ENCODE measurements around the gene SIL1. TPM values are rescaled to one million over a fixed set of nuclear protein-coding genes. Genes with fewer than 3 reads are reported as not detected.

SIL1 gene
- total and polyA plus RNA-seq, 2 of the 4 experiments (the other 2 are of a cell fraction) = 56.1 to 66.0 TPM

DNA sequence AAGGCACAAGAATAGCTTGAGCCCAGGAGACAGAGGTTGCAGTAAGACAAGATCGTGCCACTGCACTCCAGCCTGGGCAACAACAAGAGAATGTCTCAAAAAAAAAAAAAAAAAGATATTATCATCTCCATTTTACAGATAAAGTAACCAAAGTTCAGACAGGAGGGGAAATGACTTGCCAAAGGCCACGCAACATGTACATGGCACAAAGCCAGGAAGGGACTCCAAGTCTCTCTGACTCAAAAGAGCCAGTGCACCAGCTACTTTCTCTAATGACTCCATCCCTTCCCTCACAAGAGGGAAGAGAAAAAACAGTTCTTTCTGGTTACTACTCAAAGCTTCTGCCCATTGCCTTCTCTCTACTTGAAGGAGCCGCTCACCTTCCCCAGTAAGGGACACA is 34.1 kb downstream of the SIL1 start:
- Histone ChIP-seq H3K56ac (ENCODE audit: extremely low read depth, insufficient read depth, low read length) (no peak overlapping the region), H3K4me3 (ENCODE audit: insufficient read depth, low read depth, low read length) (no peak overlapping the region), H2AFZ (replicated peaks; ENCODE audit: low read length, poor library complexity) (no peak overlapping the region), H3K18ac (ENCODE audit: low read depth, low read length) (no peak overlapping the region), H4K20me1 (ENCODE audit: insufficient read depth, low read length) (peaks cover 3% of the 10 kb centered on the region; the same call in 1 of the 2 replicates), H3K27ac (ENCODE audit: insufficient read depth, low read length) (no peak overlapping the region), H3K14ac (replicated peaks; ENCODE audit: low read depth, low read length) (no peak overlapping the region), H3K4me2 (ENCODE audit: low read depth, low read length) (no peak overlapping the region), H2BK5ac (ENCODE audit: low read depth, low read length, poor library complexity, severe bottlenecking) (no peak overlapping the region), H2AK5ac (ENCODE audit: low read depth, low read length) (no peak overlapping the region), H3K9me1 (ENCODE audit: insufficient read depth, low read length) (no peaks in the 10 kb centered on the region; the same call in 1 of the 2 replicates), H3K4me1 (ENCODE audit: control insufficient read depth, insufficient read depth, low read length) (peaks cover 8% of the 10 kb centered on the region), H3K36me3 (ENCODE audit: control insufficient read depth, insufficient read depth, low read length) (no peaks in the 10 kb centered on the region), H4K5ac (ENCODE audit: low read depth, low read length) (no peak overlapping the region), H2BK15ac (ENCODE audit: low read depth, low read length) (no peak overlapping the region), H2AK9ac (replicated peaks; ENCODE audit: low read depth, low read length, poor library complexity) (no peak overlapping the region), H2BK20ac (ENCODE audit: low read depth, low read length) (no peak overlapping the region), H2BK120ac (ENCODE audit: low read depth, low read length) (no peak overlapping the region), H3K23ac (ENCODE audit: low read depth, low read length) (no peak overlapping the region), H3K9me3 (ENCODE audit: control insufficient read depth, insufficient read depth, low read length) (no peaks in the 10 kb centered on the region), H4K91ac (ENCODE audit: insufficient read depth, low read depth, low read length) (no peak overlapping the region), H3K79me1 (ENCODE audit: low read depth in 1 of 2, low read length in 2 of 2) (peaks cover 8 to 9% of the 10 kb centered on the region in 2 experiments), H3K4ac (ENCODE audit: low read depth, low read length) (no peak overlapping the region), H4K8ac (ENCODE audit: low read depth in 2 of 2, low read length in 2 of 2) (no peak overlapping the region), H3K27me3 (ENCODE audit: control insufficient read depth, insufficient read depth, low read length) (no peaks in the 10 kb centered on the region), H3K9ac (ENCODE audit: low read depth, low read length) (no peak overlapping the region)
- no peak for DNase-seq
- in situ Hi-C loops (cut with MboI; ENCODE audit: low sequenced_read_pairs) (no loop called here), intact Hi-C loops (cut with micrococcal nuclease) (no loop called here), dilution Hi-C loops (cut with HindIII; ENCODE audit: low sequenced_read_pairs, unreplicated experiment) (no loop called here)
- ChIA-PET CTCF (interaction anchor here (0.9 kb wide), 1 partner anchor 27 kb away, joined by 3 read pairs; no protein-coding TSS in a partner anchor), POLR2A (ENCODE audit: unreplicated experiment) (no interaction called here)
- TF ChIP-seq MAZ (IDR thresholded peaks at IDR 0.05; ENCODE audit: borderline replicate concordance, low read depth, low read length) (no peak), NFE2L2 (IDR thresholded peaks at IDR 0.05; ENCODE audit: low read depth, low read length) (no peak), RFX5 (IDR thresholded peaks at IDR 0.05; ENCODE audit: low read depth, low read length) (no peak), FOS (IDR thresholded peaks at IDR 0.05; ENCODE audit: low read depth, low read length) (no peak)
- ATAC-seq (ENCODE audit: low read depth) = no peak
- no CpG with 5 or more reads among the region's 3 CpGs for WGBS, 2 experiments (ENCODE audit: extremely low coverage in 2 of 2, insufficient read length in 1 of 2)
- BruUV-seq (replicated peaks) = no TSS peak
